Neural progenitor cell (in vitro differentiated cells): ENCODE measurements around the gene PTPRA. TPM values are rescaled to one million over a fixed set of nuclear protein-coding genes. Genes with fewer than 3 reads are reported as not detected.
"Not testable (repeated sequence)": the region's sequence is repeated elsewhere in the genome, so short reads cannot be mapped to it uniquely, and the experiment has no call there.

Experiments used
- DNase-seq: peaks from one replicate; pipeline ENCODE4 v3.0.0-alpha.2; 2016; ENCODE audit warnings: low spot score
- H2AFZ ChIP-seq: fragments of 200-600 bp; sonication (generic); replicated peaks from 2 replicates; pipeline ENCODE4 v1.6.1; 2016; ENCODE audit warnings: antibody characterized with exemption
- H3F3A ChIP-seq: fragments of 200-600 bp; sonication (generic); 2 replicates; pipeline ENCODE4 v1.6.1; 2016; ENCODE audit warnings: antibody characterized with exemption, low read depth
- H3K27ac ChIP-seq: fragments of 200-600 bp; sonication (generic); 2 replicates; pipeline ENCODE4 v1.5.1; 2016; ENCODE audit warnings: mild to moderate bottlenecking
- H3K27me3 ChIP-seq: fragments of 200-600 bp; sonication (generic); 2 replicates; pipeline ENCODE4 v1.6.1; 2016; ENCODE audit warnings: mild to moderate bottlenecking, moderate library complexity
- H3K36me3 ChIP-seq: fragments of 200-600 bp; sonication (generic); 2 replicates; pipeline ENCODE4 v1.5.1; 2016
- H3K4me1 ChIP-seq: fragments of 200-600 bp; sonication (generic); 2 replicates; pipeline ENCODE4 v1.6.1; 2016; ENCODE audit warnings: mixed run types
- H3K4me2 ChIP-seq: fragments of 200-600 bp; sonication (generic); 2 replicates; pipeline ENCODE4 v1.6.1; 2016
- H3K4me3 ChIP-seq: fragments of 200-600 bp; sonication (generic); 2 replicates; pipeline ENCODE4 v1.5.1; 2016
- H3K79me2 ChIP-seq: fragments of 200-600 bp; sonication (generic); 2 replicates; pipeline ENCODE4 v1.6.1; 2016; ENCODE audit warnings: low read depth
- H3K9ac ChIP-seq: fragments of 200-600 bp; sonication (generic); 2 replicates; pipeline ENCODE4 v1.6.1; 2016
- H3K9me3 ChIP-seq: fragments of 200-600 bp; sonication (generic); 2 replicates; pipeline ENCODE4 v1.5.1; 2016; ENCODE audit warnings: low read depth
- H4K20me1 ChIP-seq: fragments of 200-600 bp; sonication (generic); 2 replicates; pipeline ENCODE4 v1.6.1; 2016; ENCODE audit warnings: low read depth
- H3K27ac Mint-ChIP-seq: 3 replicates; pipeline ENCODE4 v1.8.0; 2021; ENCODE audit warnings: mixed read lengths
- H3K27me3 Mint-ChIP-seq: 2 replicates; pipeline ENCODE4 v1.8.0; 2022; ENCODE audit warnings: low read depth, mild to moderate bottlenecking, inconsistent platforms, moderate library complexity, mixed read lengths; ENCODE audit not compliant: insufficient read depth
- H3K36me3 Mint-ChIP-seq: 3 replicates; pipeline ENCODE4 v1.8.0; 2021; ENCODE audit warnings: mixed read lengths
- H3K4me1 Mint-ChIP-seq: 3 replicates; pipeline ENCODE4 v1.8.0; 2021; ENCODE audit warnings: mixed read lengths
- H3K4me3 Mint-ChIP-seq: 3 replicates; pipeline ENCODE4 v1.8.0; 2021; ENCODE audit warnings: mild to moderate bottlenecking, moderate library complexity, mixed read lengths
- H3K9me3 Mint-ChIP-seq: 3 replicates; pipeline ENCODE4 v1.8.0; 2020; ENCODE audit warnings: mixed read lengths
- EZH2 ChIP-seq: fragments of 200-600 bp; sonication (generic); IDR thresholded peaks from 2 replicates; pipeline ENCODE4 v1.6.1; 2017; ENCODE audit warnings: antibody characterized with exemption, mild to moderate bottlenecking, moderate library complexity
- EZH2phosphoT487 ChIP-seq: fragments of 200-600 bp; sonication (generic); IDR thresholded peaks from 2 replicates; pipeline ENCODE4 v1.6.1; 2017; ENCODE audit warnings: antibody characterized with exemption
- total RNA-seq: library from RNA; depleted of rRNA; stranded (reverse); fragments of >200 nt; gene quantifications from 2 replicates; pipeline ENCODE4 v1.2.3, GENCODE V29; 2015; ENCODE audit warnings: low replicate concordance
- TF ChIP-seq, protein P1 (sequence below): fragments of 200-600 bp; sonication (generic); IDR thresholded peaks from 2 replicates; pipeline ENCODE4 v1.5.1; 2017; ENCODE audit warnings: antibody characterized with exemption, mild to moderate bottlenecking

The PTPRA gene
- total RNA-seq, 1 donor from 2014 or later = 77.7 TPM

DNA sequence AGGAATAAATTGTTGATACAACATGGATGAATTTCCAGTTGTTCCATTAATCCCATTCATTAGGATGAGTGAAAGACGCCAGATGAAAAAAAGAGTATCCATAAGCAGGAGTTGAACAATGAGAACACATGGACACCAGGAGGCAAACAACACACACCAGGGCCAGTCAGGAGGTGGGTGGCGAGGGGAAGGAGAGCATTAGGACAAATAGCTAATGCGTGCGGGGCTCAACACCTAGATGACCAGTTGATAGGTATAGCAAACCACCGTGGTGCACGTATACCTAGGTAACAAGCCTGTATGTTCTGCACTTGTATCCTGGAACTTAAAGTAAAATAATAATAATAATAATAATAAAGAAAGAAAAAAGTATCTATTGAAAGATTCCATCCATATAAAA is 43.9 kb upstream of the PTPRA start:
- Mint-ChIP-seq H3K4me3 (no peak overlapping the region), H3K27ac (no peak overlapping the region), H3K36me3 (peaks cover 6% of the 10 kb centered on the region), H3K27me3 (no peaks in the 10 kb centered on the region), H3K9me3 (no peaks in the 10 kb centered on the region), H3K4me1 (peaks cover 4% of the 10 kb centered on the region)
- Histone ChIP-seq H3K27ac (no peak overlapping the region), H4K20me1 (no peaks in the 10 kb centered on the region), H3K4me1 (peaks cover 3% of the 10 kb centered on the region), H3K4me3 (no peak overlapping the region), H3K4me2 (no peak overlapping the region), H3F3A (no peaks in the 10 kb centered on the region), H3K9ac (no peak overlapping the region), H3K79me2 (no peaks in the 10 kb centered on the region), H3K27me3 (peaks cover 45% of the 10 kb centered on the region), H2AFZ (no peak overlapping the region), H3K36me3 (no peaks in the 10 kb centered on the region), H3K9me3 (no peaks in the 10 kb centered on the region)
- no peak for TF ChIP-seq EZH2phosphoT487
- no peak for TF ChIP-seq EZH2
- TF ChIP-seq, protein P1, sequence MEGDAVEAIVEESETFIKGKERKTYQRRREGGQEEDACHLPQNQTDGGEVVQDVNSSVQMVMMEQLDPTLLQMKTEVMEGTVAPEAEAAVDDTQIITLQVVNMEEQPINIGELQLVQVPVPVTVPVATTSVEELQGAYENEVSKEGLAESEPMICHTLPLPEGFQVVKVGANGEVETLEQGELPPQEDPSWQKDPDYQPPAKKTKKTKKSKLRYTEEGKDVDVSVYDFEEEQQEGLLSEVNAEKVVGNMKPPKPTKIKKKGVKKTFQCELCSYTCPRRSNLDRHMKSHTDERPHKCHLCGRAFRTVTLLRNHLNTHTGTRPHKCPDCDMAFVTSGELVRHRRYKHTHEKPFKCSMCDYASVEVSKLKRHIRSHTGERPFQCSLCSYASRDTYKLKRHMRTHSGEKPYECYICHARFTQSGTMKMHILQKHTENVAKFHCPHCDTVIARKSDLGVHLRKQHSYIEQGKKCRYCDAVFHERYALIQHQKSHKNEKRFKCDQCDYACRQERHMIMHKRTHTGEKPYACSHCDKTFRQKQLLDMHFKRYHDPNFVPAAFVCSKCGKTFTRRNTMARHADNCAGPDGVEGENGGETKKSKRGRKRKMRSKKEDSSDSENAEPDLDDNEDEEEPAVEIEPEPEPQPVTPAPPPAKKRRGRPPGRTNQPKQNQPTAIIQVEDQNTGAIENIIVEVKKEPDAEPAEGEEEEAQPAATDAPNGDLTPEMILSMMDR = no peak
- DNase-seq = no peak

DNA sequence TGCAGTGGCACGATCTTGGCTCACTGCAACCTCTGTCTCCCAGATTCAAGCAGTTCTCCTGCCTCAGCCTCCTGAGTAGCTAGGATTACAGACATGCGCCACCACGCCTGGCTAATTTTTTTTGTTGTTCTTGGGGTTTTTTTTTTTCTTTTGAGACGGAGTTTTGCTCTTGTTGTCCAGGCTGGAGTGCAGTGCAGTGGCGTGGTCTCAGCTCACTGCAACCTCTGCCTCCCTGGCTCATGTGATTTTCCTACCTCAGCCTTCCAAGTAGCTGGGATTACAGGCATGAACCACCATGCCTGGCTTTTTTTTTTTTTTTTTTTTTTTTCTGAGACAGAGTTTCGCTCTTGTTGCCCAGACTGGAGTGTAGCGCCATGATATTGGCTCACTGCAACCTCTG is 42.1 kb upstream of the PTPRA start:
- not testable (repeated sequence) for H3F3A ChIP-seq, H3K27me3 Mint-ChIP-seq, DNase-seq, H3K9ac ChIP-seq, H3K4me2 ChIP-seq, H3K4me3 ChIP-seq, H3K4me1 Mint-ChIP-seq, H3K9me3 Mint-ChIP-seq, H4K20me1 ChIP-seq, H3K27ac ChIP-seq, H3K79me2 ChIP-seq, H2AFZ ChIP-seq, H3K4me1 ChIP-seq, H3K27ac Mint-ChIP-seq, H3K36me3 ChIP-seq, H3K4me3 Mint-ChIP-seq, H3K9me3 ChIP-seq
- H3K36me3 Mint-ChIP-seq = peaks cover 13% of the 10 kb centered on the region
- peaks cover 38% of the 10 kb centered on the region for H3K27me3 ChIP-seq

DNA sequence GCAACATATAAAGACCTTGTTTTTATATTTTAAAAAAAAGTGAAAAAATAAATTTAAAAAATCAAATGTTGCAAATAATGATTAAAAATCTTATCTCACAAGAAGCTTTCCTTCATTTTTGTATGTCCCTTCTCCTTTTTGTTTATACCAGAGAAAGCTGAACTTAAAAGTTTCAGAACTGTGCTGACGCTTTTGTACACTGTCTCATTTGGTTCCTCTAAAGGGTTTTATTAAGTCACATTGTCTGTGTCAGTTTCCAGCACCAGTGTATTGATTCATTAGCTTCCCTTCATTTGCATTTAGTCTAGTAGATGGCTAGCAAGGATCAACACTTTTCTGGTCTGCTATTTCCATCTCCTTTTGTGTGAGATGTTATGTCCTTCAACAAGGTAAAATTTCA is 39.5 kb upstream of the PTPRA start:
- H2AFZ ChIP-seq = no peak overlapping the region
- no peaks in the 10 kb centered on the region for H3K9me3 ChIP-seq
- Mint-ChIP-seq H3K36me3 (peaks cover 25% of the 10 kb centered on the region), H3K4me1 (peaks cover 2% of the 10 kb centered on the region), H3K9me3 (no peaks in the 10 kb centered on the region), H3K27ac (no peak overlapping the region), H3K4me3 (no peak overlapping the region), H3K27me3 (peaks cover 4% of the 10 kb centered on the region)
- H3F3A ChIP-seq = no peaks in the 10 kb centered on the region
- H4K20me1 ChIP-seq = no peaks in the 10 kb centered on the region
- no peaks in the 10 kb centered on the region for H3K79me2 ChIP-seq
- H3K4me3 ChIP-seq = no peak overlapping the region
- peaks cover 12% of the 10 kb centered on the region for H3K27me3 ChIP-seq
- H3K36me3 ChIP-seq = no peaks in the 10 kb centered on the region
- H3K4me2 ChIP-seq = no peak overlapping the region
- H3K27ac ChIP-seq = no peak overlapping the region
- TF ChIP-seq EZH2 = no peak
- TF ChIP-seq, protein P1 = no peak
- no peak for TF ChIP-seq EZH2phosphoT487
- DNase-seq = no peak
- H3K4me1 ChIP-seq = no peaks in the 10 kb centered on the region
- no peak overlapping the region for H3K9ac ChIP-seq

DNA sequence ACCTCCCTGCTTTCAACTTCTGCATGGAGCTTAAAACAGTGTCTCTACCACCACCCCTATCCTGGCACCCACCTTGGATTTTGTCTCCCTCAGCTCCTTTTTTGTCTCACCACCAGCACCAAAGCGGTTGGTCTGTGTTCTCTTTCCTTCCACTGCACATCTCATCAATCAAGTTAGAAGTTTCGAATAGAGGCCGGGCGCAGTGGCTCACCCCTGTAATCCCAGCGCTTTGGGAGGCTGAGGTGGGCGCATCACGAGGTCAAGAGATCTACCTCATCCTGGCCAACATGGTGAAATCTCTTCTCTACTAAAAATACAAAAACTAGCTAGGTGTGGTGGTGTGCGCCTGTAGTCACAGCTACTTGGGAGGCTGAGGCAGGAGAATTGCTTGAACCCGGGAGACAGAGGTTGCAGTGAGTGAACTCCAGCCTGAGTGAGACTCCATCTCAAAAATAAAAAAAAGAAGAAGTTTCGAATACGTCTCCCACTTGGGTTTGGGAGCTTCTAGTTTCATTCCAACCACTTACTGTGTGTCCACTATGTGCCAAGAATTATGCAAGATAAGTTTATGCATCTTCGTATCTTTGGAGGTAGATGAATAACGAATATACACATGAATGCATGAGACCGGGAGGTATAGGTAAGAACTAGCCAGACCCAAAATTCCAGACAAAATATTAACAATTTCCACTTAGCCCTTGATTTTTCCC is 38.7 kb upstream of the PTPRA start:
- Mint-ChIP-seq H3K4me3 (no peak overlapping the region), H3K9me3 (no peaks in the 10 kb centered on the region), H3K27me3 (peaks cover 6% of the 10 kb centered on the region), H3K36me3 (peaks cover 28% of the 10 kb centered on the region), H3K27ac (no peak overlapping the region), H3K4me1 (peaks cover 7% of the 10 kb centered on the region)
- H3K9ac ChIP-seq = no peak overlapping the region
- no peaks in the 10 kb centered on the region for H3K4me1 ChIP-seq
- peaks cover 4% of the 10 kb centered on the region for H3K27me3 ChIP-seq
- no peak for DNase-seq
- no peaks in the 10 kb centered on the region for H3K36me3 ChIP-seq
- no peak overlapping the region for H3K4me3 ChIP-seq
- H3K27ac ChIP-seq = no peak overlapping the region
- no peak overlapping the region for H2AFZ ChIP-seq
- TF ChIP-seq, protein P1 = no peak
- TF ChIP-seq EZH2 (no peak), EZH2phosphoT487 (no peak)
- no peaks in the 10 kb centered on the region for H3K9me3 ChIP-seq
- peaks cover 4% of the 10 kb centered on the region for H3K79me2 ChIP-seq
- H3F3A ChIP-seq = no peaks in the 10 kb centered on the region
- no peak overlapping the region for H3K4me2 ChIP-seq
- no peaks in the 10 kb centered on the region for H4K20me1 ChIP-seq
